SK-N-MC (cell line): ENCODE results near the gene PAIP2.
"Not testable (repeated sequence)": the region's sequence is repeated elsewhere in the genome, so short reads cannot be mapped to it uniquely, and the experiment has no call there.

Source experiments
- EZH2 ChIP-seq: fragments of 200-600 bp; sonication (generic); IDR thresholded peaks from one replicate; pipeline ENCODE4 v1.6.1; 2017; ENCODE audit warnings: antibody characterized with exemption
- POLR2AphosphoS5 ChIP-seq: IDR thresholded peaks from 2 replicates; pipeline ENCODE4 v1.6.1; 2012; ENCODE audit warnings: mild to moderate bottlenecking, low read depth, low read length, borderline replicate concordance

- TF ChIP-seq POLR2AphosphoS5, EZH2: not testable (repeated sequence)
Measured at GRCh38 chr5:139355900-139356299, 14.2 kb downstream of the PAIP2 start.
